SK-N-SH (cell line): ENCODE results near the gene KLF7. TPM values are rescaled to one million over a fixed set of nuclear protein-coding genes. Genes with fewer than 3 reads are reported as not detected.

Source experiments
- CTCF ChIA-PET: fragments of 300-600, 350-600 bp; formaldehyde crosslinking; extraction: SDS; loops from one replicate; lab custom pipeline; 2021; lab: Yijun Ruan, JAX
- POLR2A ChIA-PET: fragments of 350-600 bp; sonication (Branson Sonifier 250); formaldehyde crosslinking; extraction: SDS; loops from one replicate; lab custom pipeline; 2020; ENCODE audit warnings: antibody characterized with exemption, inconsistent platforms; lab: Yijun Ruan, JAX
- DNase-seq: peaks from one replicate; pipeline ENCODE4 v3.0.0; 2012
- H2AFZ ChIP-seq: fragments of 200-600 bp; sonication (generic); 2 replicates; pipeline ENCODE4 v1.8.1; 2016; ENCODE audit warnings: antibody characterized with exemption, mild to moderate bottlenecking, low read depth
- H3F3A ChIP-seq: fragments of 200-600 bp; sonication (generic); replicated peaks from 2 replicates; pipeline ENCODE3; 2016; ENCODE audit warnings: antibody characterized with exemption, mild to moderate bottlenecking; ENCODE audit not compliant: insufficient read depth
- H3K27ac ChIP-seq, 2 experiments: fragments of 200-500 bp in 1 of 2; fragments of 200-600 bp in 1 of 2; sonication (Bioruptor generic) in 1 of 2; sonication (generic), shearing (Covaris generic) in 1 of 2; 2 replicates each; pipeline versions ENCODE4 v1.5.1 to v1.6.1; 2014 to 2016; ENCODE audit warnings: low read depth in 2 of 2, inconsistent platforms in 1 of 2, low read length in 1 of 2, mild to moderate bottlenecking in 1 of 2, mixed read lengths in 1 of 2
- H3K27me3 ChIP-seq: fragments of 200-600 bp; sonication (generic), shearing (Covaris generic); 2 replicates; pipeline ENCODE4 v1.6.1; 2016; ENCODE audit warnings: mixed run types; ENCODE audit not compliant: insufficient read depth
- H3K36me3 ChIP-seq, 2 experiments: fragments of 200-500 bp in 1 of 2; fragments of 200-600 bp in 1 of 2; sonication (Bioruptor generic) in 1 of 2; sonication (generic) in 1 of 2; replicated peaks in 1 of 2; 2 replicates each; pipeline versions ENCODE3 to v1.5.1; 2014 to 2016; ENCODE audit warnings: low read length in 1 of 2, mild to moderate bottlenecking in 1 of 2; ENCODE audit not compliant: insufficient read depth in 2 of 2, control insufficient read depth in 1 of 2
- H3K4me1 ChIP-seq, 2 experiments: fragments of 200-500 bp in 1 of 2; fragments of 200-600 bp in 1 of 2; sonication (Bioruptor generic) in 1 of 2; sonication (generic), shearing (Covaris generic) in 1 of 2; 2 replicates each; pipeline versions ENCODE4 v1.5.1 to v1.6.1; 2014 to 2016; ENCODE audit warnings: low read depth in 1 of 2, low read length in 1 of 2, mixed run types in 1 of 2; ENCODE audit not compliant: insufficient read depth in 2 of 2, control insufficient read depth in 1 of 2
- H3K4me2 ChIP-seq: fragments of 200-600 bp; sonication (generic), shearing (Covaris generic); 2 replicates; pipeline ENCODE4 v1.6.1; 2017; ENCODE audit warnings: mixed run types
- H3K4me3 ChIP-seq, 2 experiments: fragments of 200-500 bp in 1 of 2; fragments of 200-600 bp in 1 of 2; sonication (Bioruptor generic) in 1 of 2; sonication (generic), shearing (Covaris generic) in 1 of 2; 2 replicates each; pipeline versions ENCODE4 v1.5.1 to v1.8.1; 2014 to 2016; ENCODE audit warnings: low read depth in 2 of 2, inconsistent platforms in 1 of 2, low read length in 1 of 2, mild to moderate bottlenecking in 1 of 2, mixed read lengths in 1 of 2, moderate library complexity in 1 of 2
- H3K79me2 ChIP-seq: fragments of 200-600 bp; sonication (generic); 2 replicates; pipeline ENCODE4 v1.8.1; 2017; ENCODE audit warnings: mild to moderate bottlenecking; ENCODE audit not compliant: insufficient read depth
- H3K9ac ChIP-seq: fragments of 200-600 bp; sonication (generic); 2 replicates; pipeline ENCODE4 v1.6.1; 2017; ENCODE audit warnings: mixed run types
- H3K9me2 ChIP-seq: fragments of 200-600 bp; sonication (generic); 2 replicates; pipeline ENCODE4 v1.6.1; 2017; ENCODE audit warnings: mixed run types
- H3K9me3 ChIP-seq: fragments of 200-600 bp; sonication (generic); 2 replicates; pipeline ENCODE4 v1.6.1; 2017; ENCODE audit warnings: mixed run types, mild to moderate bottlenecking, moderate library complexity
- H4K20me1 ChIP-seq: fragments of 200-600 bp; sonication (generic); 2 replicates; pipeline ENCODE4 v1.6.1; 2017; ENCODE audit warnings: mild to moderate bottlenecking, mixed run types; ENCODE audit not compliant: insufficient read depth
- CHD2 ChIP-seq: fragments of 150-350 bp; IDR thresholded peaks from 2 replicates; pipeline ENCODE4 v1.6.1; 2018; ENCODE audit warnings: low read length; ENCODE audit not compliant: partially characterized antibody
- EZH2phosphoT487 ChIP-seq: fragments of 200-600 bp; sonication (generic); IDR thresholded peaks from 2 replicates; pipeline ENCODE4 v1.6.1; 2017; ENCODE audit warnings: low read depth, mixed run types, mild to moderate bottlenecking, antibody characterized with exemption, moderate library complexity, borderline replicate concordance
- FOSL2 ChIP-seq: IDR thresholded peaks from 2 replicates; pipeline ENCODE4 v1.4.0; 2012; ENCODE audit warnings: low read depth, mild to moderate bottlenecking, moderate library complexity, borderline replicate concordance
- FOXJ3 ChIP-seq: sonication (generic); formaldehyde crosslinking; IDR thresholded peaks from 2 replicates; pipeline ENCODE4 v1.5.1; 2020; ENCODE audit warnings: mild to moderate bottlenecking, missing genetic modification reagents
- FOXM1 ChIP-seq: IDR thresholded peaks from 2 replicates; pipeline ENCODE4 v1.4.0; 2012; ENCODE audit warnings: low read depth, mild to moderate bottlenecking
- GABPA ChIP-seq: IDR thresholded peaks from 2 replicates; pipeline ENCODE4 v1.4.0; 2012; ENCODE audit warnings: low read depth, mild to moderate bottlenecking
- MEF2A ChIP-seq: IDR thresholded peaks from 2 replicates; pipeline ENCODE4 v1.4.0; 2012; ENCODE audit warnings: low read depth, borderline replicate concordance
- NFIC ChIP-seq: IDR thresholded peaks from 2 replicates; pipeline ENCODE4 v1.4.0; 2012; ENCODE audit warnings: borderline replicate concordance
- RXRA ChIP-seq: IDR thresholded peaks from 2 replicates; pipeline ENCODE4 v1.4.0; 2012; ENCODE audit warnings: low read depth, mild to moderate bottlenecking, borderline replicate concordance
- SMC3 ChIP-seq: IDR thresholded peaks from 2 replicates; pipeline ENCODE4 v1.6.1; 2012; ENCODE audit warnings: low read depth, low read length, improper control_type of control experiment
- TAF1 ChIP-seq: IDR thresholded peaks from 2 replicates; pipeline ENCODE4 v1.6.1; 2012; ENCODE audit warnings: low read depth, mild to moderate bottlenecking, low read length, moderate library complexity, borderline replicate concordance
- TCF12 ChIP-seq: IDR thresholded peaks from 2 replicates; pipeline ENCODE4 v1.4.0; 2012
- TEAD4 ChIP-seq: IDR thresholded peaks from 2 replicates; pipeline ENCODE4 v1.4.0; 2012; ENCODE audit warnings: mild to moderate bottlenecking, borderline replicate concordance; ENCODE audit not compliant: insufficient read depth
- YY1 ChIP-seq: IDR thresholded peaks from 2 replicates; pipeline ENCODE4 v1.4.0; 2012; ENCODE audit warnings: low read depth, mild to moderate bottlenecking
- WGBS: methylation state at CpG from one replicate; pipeline ENCODE4 v1.1.6; 2017; ENCODE audit warnings: low lambda C conversion rate; 5-methylcytosine and 5-hydroxymethylcytosine counted together
- polyA plus RNA-seq, 3 experiments: library from polyadenylated mRNA; depleted of rRNA; stranded (reverse); fragments of >200 nt; gene quantifications; 2 replicates each; pipeline ENCODE4 v1.2.3, GENCODE V29; 2012
- TF ChIP-seq, protein P1 (sequence below): fragments of 200-600 bp; sonication (generic); IDR thresholded peaks from 2 replicates; pipeline ENCODE4 v1.6.1; 2017; ENCODE audit warnings: antibody characterized with exemption, mild to moderate bottlenecking, moderate library complexity
- TF ChIP-seq, protein P2 (sequence below): IDR thresholded peaks from 2 replicates; pipeline ENCODE4 v1.4.0; 2012; ENCODE audit warnings: low read depth
- TF ChIP-seq, protein P3 (sequence below): fragments of 150-350 bp; IDR thresholded peaks from 2 replicates; pipeline ENCODE4 v1.6.1; 2016; ENCODE audit warnings: mild to moderate bottlenecking, low read depth, low read length
- TF ChIP-seq, protein P4 (sequence below): IDR thresholded peaks from 2 replicates; pipeline ENCODE4; 2012

Gene KLF7
- polyA plus RNA-seq, 1 of the 3 experiments (the other 2 are of a cell fraction): 7.5 TPM

- H3K27ac ChIP-seq: peak overlapping the region in 1 of 2 experiments; percentile 73; a peak in 2 of 4 replicates
- TF ChIP-seq FOSL2: no peak
- TF ChIP-seq TCF12: no peak
- TF ChIP-seq, protein P1, sequence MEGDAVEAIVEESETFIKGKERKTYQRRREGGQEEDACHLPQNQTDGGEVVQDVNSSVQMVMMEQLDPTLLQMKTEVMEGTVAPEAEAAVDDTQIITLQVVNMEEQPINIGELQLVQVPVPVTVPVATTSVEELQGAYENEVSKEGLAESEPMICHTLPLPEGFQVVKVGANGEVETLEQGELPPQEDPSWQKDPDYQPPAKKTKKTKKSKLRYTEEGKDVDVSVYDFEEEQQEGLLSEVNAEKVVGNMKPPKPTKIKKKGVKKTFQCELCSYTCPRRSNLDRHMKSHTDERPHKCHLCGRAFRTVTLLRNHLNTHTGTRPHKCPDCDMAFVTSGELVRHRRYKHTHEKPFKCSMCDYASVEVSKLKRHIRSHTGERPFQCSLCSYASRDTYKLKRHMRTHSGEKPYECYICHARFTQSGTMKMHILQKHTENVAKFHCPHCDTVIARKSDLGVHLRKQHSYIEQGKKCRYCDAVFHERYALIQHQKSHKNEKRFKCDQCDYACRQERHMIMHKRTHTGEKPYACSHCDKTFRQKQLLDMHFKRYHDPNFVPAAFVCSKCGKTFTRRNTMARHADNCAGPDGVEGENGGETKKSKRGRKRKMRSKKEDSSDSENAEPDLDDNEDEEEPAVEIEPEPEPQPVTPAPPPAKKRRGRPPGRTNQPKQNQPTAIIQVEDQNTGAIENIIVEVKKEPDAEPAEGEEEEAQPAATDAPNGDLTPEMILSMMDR: no peak
- no peak for TF ChIP-seq YY1
- TF ChIP-seq EZH2phosphoT487: no peak
- TF ChIP-seq, all 33 proteins: peak for 0
- ChIA-PET CTCF (interaction anchor here (0.8 to 1.1 kb wide), 2 partner anchors 17 to 201 kb away, joined by 3 read pairs; no protein-coding TSS in a partner anchor), POLR2A (no interaction called here)
- Histone ChIP-seq H3K4me1 (peaks cover 0 to 32% of the 10 kb centered on the region in 2 experiments; a peak in 2 of 4 replicates), H3K9me2 (no peaks in the 10 kb centered on the region), H3K79me2 (no peaks in the 10 kb centered on the region), H2AFZ (no peak overlapping the region), H3K9me3 (no peaks in the 10 kb centered on the region), H3K9ac (no peak overlapping the region), H4K20me1 (no peaks in the 10 kb centered on the region), H3F3A (peaks cover 15% of the 10 kb centered on the region), H3K4me2 (no peak overlapping the region; the same call in 1 of the 2 replicates), H3K36me3 (no peaks in the 10 kb centered on the region), H3K4me3 (no peak overlapping the region), H3K27me3 (no peaks in the 10 kb centered on the region)
- no peak for DNase-seq
- WGBS: 94% methylated on average over 7 of the region's 7 CpGs
Measured at GRCh38 chr2:207181526-207182274, 16.0 kb upstream of the KLF7 start.

- no peaks in the 10 kb centered on the region for H3K9me2 ChIP-seq
- H3K4me3 ChIP-seq: no peak overlapping the region
- peaks cover 0 to 32% of the 10 kb centered on the region in 2 experiments; a peak in 2 of 4 replicates for H3K4me1 ChIP-seq
- H3K36me3 ChIP-seq: no peaks in the 10 kb centered on the region
- H3K9ac ChIP-seq: peak overlapping the region; percentile 30; the same call in 1 of the 2 replicates
- ChIA-PET POLR2A (no interaction called here), CTCF (interaction anchor here (1.1 kb wide), 1 partner anchor 200 kb away, joined by 3 read pairs; no protein-coding TSS in a partner anchor)
- H4K20me1 ChIP-seq: no peaks in the 10 kb centered on the region
- no peaks in the 10 kb centered on the region for H3K27me3 ChIP-seq
- H3F3A ChIP-seq: peaks cover 15% of the 10 kb centered on the region
- no peaks in the 10 kb centered on the region for H3K9me3 ChIP-seq
- TF ChIP-seq RXRA (no peak), EZH2phosphoT487 (no peak), CHD2 (no peak), TCF12 (no peak), FOXJ3 (no peak), FOXM1 (no peak), SMC3 (no peak), YY1 (no peak), GABPA (no peak), TEAD4 (no peak), MEF2A (no peak), NFIC (no peak), TAF1 (no peak)
- TF ChIP-seq, protein P2, sequence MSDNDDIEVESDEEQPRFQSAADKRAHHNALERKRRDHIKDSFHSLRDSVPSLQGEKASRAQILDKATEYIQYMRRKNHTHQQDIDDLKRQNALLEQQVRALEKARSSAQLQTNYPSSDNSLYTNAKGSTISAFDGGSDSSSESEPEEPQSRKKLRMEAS: no peak
- TF ChIP-seq, protein P1: no peak
- TF ChIP-seq, protein P3, sequence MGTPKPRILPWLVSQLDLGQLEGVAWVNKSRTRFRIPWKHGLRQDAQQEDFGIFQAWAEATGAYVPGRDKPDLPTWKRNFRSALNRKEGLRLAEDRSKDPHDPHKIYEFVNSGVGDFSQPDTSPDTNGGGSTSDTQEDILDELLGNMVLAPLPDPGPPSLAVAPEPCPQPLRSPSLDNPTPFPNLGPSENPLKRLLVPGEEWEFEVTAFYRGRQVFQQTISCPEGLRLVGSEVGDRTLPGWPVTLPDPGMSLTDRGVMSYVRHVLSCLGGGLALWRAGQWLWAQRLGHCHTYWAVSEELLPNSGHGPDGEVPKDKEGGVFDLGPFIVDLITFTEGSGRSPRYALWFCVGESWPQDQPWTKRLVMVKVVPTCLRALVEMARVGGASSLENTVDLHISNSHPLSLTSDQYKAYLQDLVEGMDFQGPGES: no peak
- TF ChIP-seq, protein P4, sequence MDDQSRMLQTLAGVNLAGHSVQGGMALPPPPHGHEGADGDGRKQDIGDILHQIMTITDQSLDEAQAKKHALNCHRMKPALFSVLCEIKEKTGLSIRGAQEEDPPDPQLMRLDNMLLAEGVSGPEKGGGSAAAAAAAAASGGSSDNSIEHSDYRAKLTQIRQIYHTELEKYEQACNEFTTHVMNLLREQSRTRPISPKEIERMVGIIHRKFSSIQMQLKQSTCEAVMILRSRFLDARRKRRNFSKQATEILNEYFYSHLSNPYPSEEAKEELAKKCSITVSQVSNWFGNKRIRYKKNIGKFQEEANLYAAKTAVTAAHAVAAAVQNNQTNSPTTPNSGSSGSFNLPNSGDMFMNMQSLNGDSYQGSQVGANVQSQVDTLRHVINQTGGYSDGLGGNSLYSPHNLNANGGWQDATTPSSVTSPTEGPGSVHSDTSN: no peak
- H3K4me2 ChIP-seq: no peak overlapping the region
- peak overlapping the region in 1 of 2 experiments; percentile 21; a peak in 1 of 4 replicates for H3K27ac ChIP-seq
- no peak overlapping the region for H2AFZ ChIP-seq
- DNase-seq: no peak
- H3K79me2 ChIP-seq: no peaks in the 10 kb centered on the region
Measured at GRCh38 chr2:207180741-207181140, 15.0 kb upstream of the KLF7 start.
